GM12891 (cell line): Measurements from ENCODE around the gene HOXC9.

Experiments
- POLR2A ChIP-seq: IDR thresholded peaks from 2 replicates; pipeline ENCODE4 v1.6.1; 2011; ENCODE audit warnings: low read depth, low read length, control low read depth
- POLR2AphosphoS5 ChIP-seq: IDR thresholded peaks from 2 replicates; pipeline ENCODE4 v1.6.1; 2011; ENCODE audit warnings: low read depth, low read length, control low read depth

- TF ChIP-seq POLR2AphosphoS5 (no peak), POLR2A (no peak)
Observed at GRCh38 chr12:54051874-54052437, 52.0 kb downstream of the HOXC9 start.
